Upper lobe of left lung (tissue), 6 donors: Measurements from ENCODE around the gene CSGALNACT2. TPM values are rescaled to one million over a fixed set of nuclear protein-coding genes. Genes with fewer than 3 reads are reported as not detected.

Source experiments
- ATAC-seq, 2 donors: fragments of 200-7000 bp; cut with Tn5 transposase; one replicate each; pipeline ENCODE4 v1.9.1; 2022; ENCODE audit warnings: mild to moderate bottlenecking in 2 of 2, moderate library complexity in 2 of 2; ENCODE audit not compliant: low FRiP score in 2 of 2
- DNase-seq, 2 donors: peaks; one replicate each; pipeline ENCODE4 v3.0.0-alpha.2; 2019 to 2020
- H3K27ac ChIP-seq, 4 donors: fragments of 200-600 bp; sonication (generic); one replicate each; pipeline ENCODE4 v1.5.1; 2016 to 2019
- H3K27me3 ChIP-seq, 4 donors: fragments of 200-600 bp; sonication (generic); one replicate each; pipeline ENCODE4 v1.5.1; 2017 to 2019
- H3K36me3 ChIP-seq, 4 donors: fragments of 200-600 bp; sonication (generic); one replicate each; pipeline ENCODE4 v1.5.1; 2016 to 2019
- H3K4me1 ChIP-seq, 4 donors: fragments of 200-600 bp; sonication (generic); one replicate each; pipeline ENCODE4 v1.5.1; 2018 to 2019
- H3K4me3 ChIP-seq, 4 donors: fragments of 200-600 bp; sonication (generic); one replicate each; pipeline ENCODE4 v1.5.1; 2017 to 2019; ENCODE audit warnings: mild to moderate bottlenecking in 2 of 4, moderate library complexity in 1 of 4
- H3K9me3 ChIP-seq, 4 donors: fragments of 200-600 bp; sonication (generic); one replicate each; pipeline ENCODE4 v1.5.1; 2018 to 2019
- CTCF ChIP-seq, 6 experiments: fragments of 450-650 bp in 4 of 6; fragments of 200-600 bp in 2 of 6; sonication (generic) in 2 of 6; IDR thresholded peaks; one replicate each; pipeline ENCODE4 v1.5.1; 2016 to 2019; ENCODE audit warnings: antibody characterized with exemption in 6 of 6
- EP300 ChIP-seq, 4 donors: sonication (generic); formaldehyde crosslinking; IDR thresholded peaks; one replicate each; pipeline ENCODE4 v1.5.1; 2017; ENCODE audit warnings: antibody characterized with exemption in 4 of 4, control low read depth in 2 of 4
- POLR2A ChIP-seq, 4 donors: fragments of 450-650 bp; IDR thresholded peaks; one replicate each; pipeline ENCODE4 v1.5.1; 2016 to 2017; ENCODE audit warnings: antibody characterized with exemption in 4 of 4, mild to moderate bottlenecking in 2 of 4
- POLR2AphosphoS5 ChIP-seq, 2 donors: sonication (generic); formaldehyde crosslinking; IDR thresholded peaks; one replicate each; pipeline ENCODE4 v1.5.1; 2017; ENCODE audit warnings: antibody characterized with exemption in 2 of 2
- WGBS, 2 donors: methylation state at CpG; one replicate each; pipeline ENCODE4 v1.1.5; 2017 to 2018; 5-methylcytosine and 5-hydroxymethylcytosine counted together
- total RNA-seq, 6 donors: library from RNA; depleted of rRNA in 4 of 6; stranded (reverse); fragments of >200 nt in 4 of 6; gene quantifications; one replicate each; pipeline versions ENCODE4 v1.1.0 to v1.2.1, GENCODE V29; 2016 to 2021
- donor health status: DM: no; HTN: no; CAD: no; lungs with moderate emphysema.
- donor health status: DM: no; HTN: yes; CAD: no; lungs with severe emphysema.

CSGALNACT2 gene
- total RNA-seq, 6 donors from 2014 or later, result 30.5 to 47.1 (median 35.1) TPM

- WGBS, 2 donors, result 84 to 86% methylated on average over 2 of the region's 2 CpGs
- Histone ChIP-seq H3K27ac (no peak overlapping the region), H3K4me3 (no peak overlapping the region), H3K4me1 (peaks cover 0 to 46% (median 15%) of the 10 kb centered on the region in 4 donors), H3K9me3 (no peaks in the 10 kb centered on the region), H3K36me3 (no peaks in the 10 kb centered on the region), H3K27me3 (no peaks in the 10 kb centered on the region)
- no peak for ATAC-seq
- TF ChIP-seq EP300 (IDR thresholded peaks at IDR 0.05) (no peak), POLR2A (IDR thresholded peaks at IDR 0.05) (no peak), CTCF (IDR thresholded peaks at IDR 0.05) (no peak), POLR2AphosphoS5 (IDR thresholded peaks at IDR 0.05) (no peak)
- no peak for DNase-seq
Observed at GRCh38 chr10:43155221-43155620, 17.0 kb downstream of the CSGALNACT2 start.

DNA sequence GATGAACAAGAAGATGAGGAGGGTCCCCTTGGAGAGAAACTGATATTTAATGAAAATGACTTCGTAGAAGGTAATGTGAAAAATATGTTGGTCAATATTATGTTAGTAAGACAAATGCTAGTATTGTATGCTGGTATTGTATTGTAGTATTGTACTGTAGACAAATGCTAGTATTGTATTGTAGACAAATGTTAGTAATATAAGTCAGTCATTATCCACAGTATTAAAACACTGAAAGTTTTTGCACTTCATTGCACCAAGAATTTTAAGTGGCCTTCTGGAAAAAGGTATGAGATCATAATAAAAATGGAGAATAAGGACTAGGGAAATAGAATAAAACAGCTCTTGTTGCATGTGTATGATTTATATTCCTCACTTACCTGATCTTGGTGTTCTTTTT lies 17.5 kb downstream of the CSGALNACT2 start:
- ATAC-seq (no peak), DNase-seq (no peak)
- Histone ChIP-seq H3K36me3 (no peaks in the 10 kb centered on the region), H3K27ac (no peak overlapping the region), H3K4me1 (peaks cover 2 to 45% (median 17%) of the 10 kb centered on the region in 4 donors), H3K9me3 (no peaks in the 10 kb centered on the region), H3K27me3 (no peaks in the 10 kb centered on the region), H3K4me3 (no peak overlapping the region)
- TF ChIP-seq EP300 (IDR thresholded peaks at IDR 0.05) (no peak), POLR2A (IDR thresholded peaks at IDR 0.05) (no peak), CTCF (IDR thresholded peaks at IDR 0.05) (no peak), POLR2AphosphoS5 (IDR thresholded peaks at IDR 0.05) (no peak)
- WGBS, 2 donors, result 92 to 94% methylated on average over 1 of the region's 1 CpG

GRCh38 chr10:43156590-43157341 lies 18.5 kb downstream of the CSGALNACT2 start:
- ATAC-seq (no peak), DNase-seq (no peak)
- H3K4me3 ChIP-seq, result no peak overlapping the region
- 74 to 82% methylated on average over 5 to 9 of the region's 9 CpGs for WGBS, 2 donors
- H3K27me3 ChIP-seq, result no peaks in the 10 kb centered on the region
- H3K9me3 ChIP-seq, result no peaks in the 10 kb centered on the region
- H3K27ac ChIP-seq, result no peak overlapping the region
- TF ChIP-seq POLR2A (IDR thresholded peaks at IDR 0.05) (no peak), EP300 (IDR thresholded peaks at IDR 0.05) (no peak), POLR2AphosphoS5 (IDR thresholded peaks at IDR 0.05) (no peak), CTCF (IDR thresholded peaks at IDR 0.05) (no peak)
- H3K36me3 ChIP-seq, result peaks cover 0 to 8% (median 0%) of the 10 kb centered on the region in 4 donors
- peaks cover 5 to 47% (median 15%) of the 10 kb centered on the region in 4 donors for H3K4me1 ChIP-seq

DNA sequence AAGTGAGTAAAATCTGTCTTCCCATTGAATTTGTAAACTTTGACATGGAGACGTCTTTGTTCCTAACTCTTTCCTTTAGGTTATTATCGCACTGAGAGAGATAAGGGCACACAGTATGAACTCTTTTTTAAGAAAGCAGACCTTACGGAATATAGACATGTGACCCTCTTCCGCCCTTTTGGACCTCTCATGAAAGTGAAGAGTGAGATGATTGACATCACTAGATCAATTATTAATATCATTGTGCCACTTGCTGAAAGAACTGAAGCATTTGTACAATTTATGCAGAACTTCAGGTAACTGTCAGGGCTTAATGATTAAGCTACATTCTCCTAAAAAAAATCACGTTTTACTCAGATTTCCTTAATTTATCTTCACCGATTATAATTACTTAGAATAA lies 20.4 kb downstream of the CSGALNACT2 start:
- Histone ChIP-seq H3K27ac (no peak overlapping the region), H3K36me3 (peaks cover 0 to 25% (median 2%) of the 10 kb centered on the region in 4 donors), H3K27me3 (no peaks in the 10 kb centered on the region), H3K4me1 (peaks cover 5 to 45% (median 15%) of the 10 kb centered on the region in 4 donors), H3K4me3 (no peak overlapping the region), H3K9me3 (no peaks in the 10 kb centered on the region)
- WGBS, 2 donors, result 83 to 85% methylated on average over 6 of the region's 6 CpGs
- TF ChIP-seq EP300 (IDR thresholded peaks at IDR 0.05), result no peak
- no peak for TF ChIP-seq POLR2A (IDR thresholded peaks at IDR 0.05)
- no peak for TF ChIP-seq CTCF (IDR thresholded peaks at IDR 0.05)
- no peak for TF ChIP-seq POLR2AphosphoS5 (IDR thresholded peaks at IDR 0.05)
- DNase-seq, result no peak
- no peak for ATAC-seq
